Karpas-422 (cell line): Measurements from ENCODE around the gene NEIL3. TPM values are rescaled to one million over a fixed set of nuclear protein-coding genes. Genes with fewer than 3 reads are reported as not detected.

Experiments
- total RNA-seq: library from RNA; depleted of rRNA; stranded (reverse); fragments of >200 nt; shearing (Covaris generic); gene quantifications from 2 replicates; pipeline ENCODE4 v1.2.3, GENCODE V29; 2014; ENCODE audit warnings: low replicate concordance; rRNA removed

Gene NEIL3
- total RNA-seq, 1 experiment from 2014 or later, result 9.1 TPM

Other genes with a start within 250 kb of the NEIL3 start
- gene AGA, start 132.6 kb downstream of the NEIL3 start, total RNA-seq, result 13.3 and 21.1 TPM in 2 replicates